HG03060 (cell line): ENCODE measurements around the gene AXIN1.

Experiments used
- ATAC-seq: cut with Tn5 transposase; IDR thresholded peaks from one replicate; pipeline ENCODE4 v1.9.1; 2021; ENCODE audit warnings: low read depth, moderate number of reproducible peaks; ENCODE audit not compliant: unreplicated experiment

The AXIN1 gene

GRCh38 chr16:307691-308312 is 44.7 kb downstream of the AXIN1 start:
- no peak for ATAC-seq

GRCh38 chr16:306911-307370 is 45.6 kb downstream of the AXIN1 start:
- no peak for ATAC-seq

GRCh38 chr16:305916-306626 is 46.5 kb downstream of the AXIN1 start:
- ATAC-seq = no peak

- ATAC-seq = no peak
These were observed 48.6 kb downstream of the AXIN1 start for GRCh38 chr16:303760-304505.

GRCh38 chr16:301950-302349 is 50.6 kb downstream of the AXIN1 start:
- ATAC-seq = no peak

- ATAC-seq = no peak
These were observed 51.3 kb downstream of the AXIN1 start for GRCh38 chr16:301235-301634.

- ATAC-seq = no peak
These were observed 54.7 kb downstream of the AXIN1 start for GRCh38 chr16:297832-298231.

GRCh38 chr16:296806-297510 is 55.6 kb downstream of the AXIN1 start:
- ATAC-seq = no peak

GRCh38 chr16:296276-296675 is 56.2 kb downstream of the AXIN1 start:
- no peak for ATAC-seq

- ATAC-seq = no peak
These were observed 59.3 kb downstream of the AXIN1 start for GRCh38 chr16:293043-293775.

GRCh38 chr16:291539-291938 is 61.0 kb downstream of the AXIN1 start:
- no peak for ATAC-seq

- no peak for ATAC-seq
These were observed 61.7 kb downstream of the AXIN1 start for GRCh38 chr16:290681-291405.

- no peak for ATAC-seq
These were observed 62.4 kb downstream of the AXIN1 start for GRCh38 chr16:290015-290680.

- no peak for ATAC-seq
These were observed 63.0 kb downstream of the AXIN1 start for GRCh38 chr16:289395-289997.

GRCh38 chr16:287981-288920 is 64.3 kb downstream of the AXIN1 start:
- ATAC-seq = no peak

- ATAC-seq = no peak
These were observed 65.2 kb downstream of the AXIN1 start for GRCh38 chr16:287298-287811.

- no peak for ATAC-seq
These were observed 65.8 kb downstream of the AXIN1 start for GRCh38 chr16:286491-287297.
